Activated CD4-positive, alpha-beta memory T cell treated with anti-CD3 and anti-CD28 coated beads, Interleukin-2, amount 10 ng/mL, durations not matched to agents 7 days and 5 days (primary cell): Measurements from ENCODE around the gene JAM2. TPM values are rescaled to one million over a fixed set of nuclear protein-coding genes. Genes with fewer than 3 reads are reported as not detected.
"Not testable (repeated sequence)": the region's sequence is repeated elsewhere in the genome, so short reads cannot be mapped to it uniquely, and the experiment has no call there.

Experiments
- CTCF ChIA-PET: fragments of 350-600 bp; sonication (Branson Sonifier 250); formaldehyde crosslinking; loops from one replicate; lab custom pipeline; 2021; ENCODE audit warnings: antibody characterized with exemption, inconsistent platforms; lab: Charles Lee
- POLR2A ChIA-PET: fragments of 350-600 bp; sonication (Branson Sonifier 250); formaldehyde crosslinking; loops from one replicate; lab custom pipeline; 2021; ENCODE audit warnings: antibody characterized with exemption; lab: Charles Lee
- DNase-seq: peaks from one replicate; pipeline ENCODE4 v3.0.0-alpha.2; 2020
- H3K27ac Mint-ChIP-seq: one replicate; pipeline ENCODE4 v1.8.0; 2021; ENCODE audit warnings: mild to moderate bottlenecking, mixed read lengths
- H3K27me3 Mint-ChIP-seq: one replicate; pipeline ENCODE4 v1.8.0; 2021; ENCODE audit warnings: mixed read lengths
- H3K36me3 Mint-ChIP-seq: one replicate; pipeline ENCODE4 v1.8.0; 2021; ENCODE audit warnings: low read depth, mixed read lengths
- H3K4me1 Mint-ChIP-seq: one replicate; pipeline ENCODE4 v1.8.0; 2021; ENCODE audit warnings: mixed read lengths
- H3K4me3 Mint-ChIP-seq: one replicate; pipeline ENCODE4 v1.8.0; 2021; ENCODE audit warnings: mild to moderate bottlenecking, mixed read lengths
- H3K9me3 Mint-ChIP-seq: one replicate; pipeline ENCODE4 v1.8.0; 2021; ENCODE audit warnings: mixed read lengths
- total RNA-seq, 2 experiments: library from RNA; stranded (reverse); gene quantifications; one replicate each; pipeline ENCODE4 v1.2.3, GENCODE V29; 2021

JAM2 gene
- total RNA-seq, 2 experiments from 2014 or later = 0.30 to 0.33 TPM

DNA sequence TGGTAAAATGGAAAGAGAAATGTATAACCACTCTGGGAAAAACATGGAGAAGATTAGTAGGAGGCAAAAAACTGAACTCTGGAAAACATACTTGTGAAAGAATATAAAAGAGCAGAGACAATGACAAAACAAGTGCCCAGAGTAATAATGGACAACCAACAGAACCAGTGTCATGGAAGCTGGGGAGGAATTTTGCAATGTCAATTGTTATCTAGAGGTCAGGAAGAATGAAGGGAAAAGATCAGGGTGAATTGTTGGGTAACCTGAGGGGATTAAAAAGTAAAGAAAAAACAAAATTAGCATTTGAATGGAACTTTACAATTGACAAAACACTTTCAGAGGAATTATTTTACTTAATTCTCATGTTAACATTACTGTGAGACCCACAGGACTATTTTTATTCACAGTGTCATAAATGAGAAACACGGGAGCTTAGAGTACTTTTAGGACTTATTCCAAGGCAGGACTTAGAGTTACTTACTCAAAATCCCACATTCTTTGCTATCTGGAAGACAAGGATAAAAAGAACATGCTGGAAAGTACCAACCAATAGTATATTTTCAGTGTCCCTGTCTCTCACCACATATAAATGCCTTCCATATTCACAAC, 19.5 kb downstream of the JAM2 start:
- Mint-ChIP-seq H3K4me3 (no peak overlapping the region), H3K36me3 (no peaks in the 10 kb centered on the region), H3K9me3 (peaks cover 3% of the 10 kb centered on the region), H3K4me1 (no peaks in the 10 kb centered on the region), H3K27ac (no peak overlapping the region), H3K27me3 (peaks cover 5% of the 10 kb centered on the region)
- no peak for DNase-seq
- POLR2A ChIA-PET = no interaction called here
- CTCF ChIA-PET = no interaction called here

DNA sequence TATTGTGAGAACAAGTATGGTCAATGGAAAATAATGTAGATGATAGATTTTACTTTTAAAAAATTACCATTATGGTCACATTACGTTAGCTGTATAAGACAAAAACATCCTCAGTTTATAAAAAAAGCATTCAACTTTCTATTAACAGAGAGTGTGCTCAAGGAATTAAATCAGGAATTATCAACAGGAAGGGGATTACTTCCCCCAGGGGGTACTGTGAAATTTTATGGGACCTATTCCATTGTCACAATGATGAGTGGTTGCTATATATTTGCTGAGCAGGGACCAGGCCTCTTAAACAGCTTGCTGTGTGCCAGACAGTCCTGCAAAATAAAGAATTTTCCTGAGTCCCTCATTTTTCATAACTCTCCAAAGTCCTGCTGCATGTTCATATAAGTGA, 21.2 kb downstream of the JAM2 start:
- H3K36me3 Mint-ChIP-seq = no peaks in the 10 kb centered on the region
- ChIA-PET CTCF (no interaction called here), POLR2A (no interaction called here)
- H3K4me1 Mint-ChIP-seq = no peaks in the 10 kb centered on the region
- peaks cover 5% of the 10 kb centered on the region for H3K27me3 Mint-ChIP-seq
- no peaks in the 10 kb centered on the region for H3K9me3 Mint-ChIP-seq
- DNase-seq = no peak
- H3K4me3 Mint-ChIP-seq = no peak overlapping the region
- H3K27ac Mint-ChIP-seq = no peak overlapping the region

- no peak overlapping the region for H3K4me3 Mint-ChIP-seq
- H3K9me3 Mint-ChIP-seq = no peaks in the 10 kb centered on the region
- H3K4me1 Mint-ChIP-seq = no peaks in the 10 kb centered on the region
- DNase-seq = no peak
- no peak overlapping the region for H3K27ac Mint-ChIP-seq
- CTCF ChIA-PET = no interaction called here
- POLR2A ChIA-PET = no interaction called here
- H3K27me3 Mint-ChIP-seq = peaks cover 8% of the 10 kb centered on the region
- H3K36me3 Mint-ChIP-seq = no peaks in the 10 kb centered on the region
These were observed 25.5 kb downstream of the JAM2 start for GRCh38 chr21:25664491-25664931.

DNA sequence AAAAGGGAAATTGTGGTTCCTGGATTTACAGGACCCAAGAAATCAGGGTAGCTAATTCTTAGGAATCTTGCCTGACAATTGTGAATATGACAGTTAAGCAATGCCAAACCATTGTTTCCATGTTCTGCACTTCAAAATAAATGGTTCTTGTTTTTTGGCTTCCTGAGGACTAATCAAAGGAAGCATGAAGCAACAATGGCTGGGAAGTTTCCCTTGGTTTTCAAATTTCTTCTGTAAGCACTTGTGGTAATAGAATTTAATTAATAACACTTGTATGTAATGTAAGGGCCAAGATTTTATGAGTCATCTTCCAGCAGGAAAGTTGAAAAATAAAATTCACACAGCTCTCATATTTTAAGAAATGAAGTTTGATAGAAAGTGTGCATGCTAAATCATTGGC, 31.7 kb downstream of the JAM2 start:
- no peaks in the 10 kb centered on the region for H3K9me3 Mint-ChIP-seq
- H3K27ac Mint-ChIP-seq = no peak overlapping the region
- ChIA-PET CTCF (interaction anchor here (0.8 kb wide), 1 partner anchor 63 kb away, joined by 3 read pairs; no protein-coding TSS in a partner anchor), POLR2A (no interaction called here)
- no peak overlapping the region for H3K4me3 Mint-ChIP-seq
- no peaks in the 10 kb centered on the region for H3K4me1 Mint-ChIP-seq
- DNase-seq = no peak
- peaks cover 13% of the 10 kb centered on the region for H3K27me3 Mint-ChIP-seq
- no peaks in the 10 kb centered on the region for H3K36me3 Mint-ChIP-seq

DNA sequence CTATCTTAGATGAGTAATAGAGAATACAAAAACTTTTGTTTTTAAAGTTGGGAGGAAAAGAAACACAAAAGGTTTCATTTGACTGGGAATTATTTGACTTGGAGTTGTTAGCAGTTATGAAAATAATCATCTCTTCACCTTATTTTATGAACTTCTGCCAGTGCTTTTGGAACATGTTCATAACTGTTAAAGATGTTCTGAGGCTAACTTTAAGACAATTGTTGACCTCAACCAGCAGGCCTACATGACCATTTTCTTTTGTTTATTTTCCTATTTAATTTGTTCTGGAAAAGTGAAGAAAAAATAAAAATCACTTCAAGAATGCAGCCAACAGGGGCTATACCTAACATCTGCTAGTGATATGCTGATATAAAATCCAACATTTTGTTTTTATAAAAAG, 37.4 kb downstream of the JAM2 start:
- Mint-ChIP-seq H3K4me3 (no peak overlapping the region), H3K4me1 (no peaks in the 10 kb centered on the region), H3K27ac (no peak overlapping the region), H3K9me3 (no peaks in the 10 kb centered on the region), H3K27me3 (peaks cover 13% of the 10 kb centered on the region), H3K36me3 (no peaks in the 10 kb centered on the region)
- ChIA-PET POLR2A (no interaction called here), CTCF (interaction anchor here (1.3 kb wide), 1 partner anchor 68 kb away, joined by 5 read pairs; no protein-coding TSS in a partner anchor)
- no peak for DNase-seq

DNA sequence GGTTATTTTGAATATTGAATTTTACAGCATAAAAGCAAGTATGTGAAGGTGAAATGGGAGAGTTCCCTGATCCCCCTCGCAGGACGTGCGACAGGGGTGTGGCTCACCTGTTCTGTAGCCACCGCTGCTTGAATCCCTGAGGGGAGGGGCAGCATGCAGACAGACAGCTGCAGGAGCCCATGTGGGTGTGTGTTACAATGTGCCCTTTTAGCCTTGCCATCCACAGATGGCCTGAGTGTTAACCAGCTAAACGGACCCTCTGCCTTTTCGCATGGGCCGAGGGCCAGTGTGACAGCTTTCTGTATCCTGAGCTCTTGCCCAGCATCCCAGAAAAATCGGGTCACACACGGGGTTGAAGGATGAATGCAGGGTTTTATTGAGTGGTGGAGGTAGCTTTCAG, 43.3 kb downstream of the JAM2 start:
- Mint-ChIP-seq H3K36me3 (no peaks in the 10 kb centered on the region), H3K9me3 (no peaks in the 10 kb centered on the region), H3K27ac (no peak overlapping the region), H3K4me3 (no peak overlapping the region), H3K27me3 (peaks cover 12% of the 10 kb centered on the region), H3K4me1 (no peaks in the 10 kb centered on the region)
- no peak for DNase-seq
- ChIA-PET CTCF (no interaction called here), POLR2A (no interaction called here)

GRCh38 chr21:25687787-25688186, 48.7 kb downstream of the JAM2 start:
- no peak for DNase-seq
- CTCF ChIA-PET = no interaction called here
- no peaks in the 10 kb centered on the region for H3K4me1 Mint-ChIP-seq

DNA sequence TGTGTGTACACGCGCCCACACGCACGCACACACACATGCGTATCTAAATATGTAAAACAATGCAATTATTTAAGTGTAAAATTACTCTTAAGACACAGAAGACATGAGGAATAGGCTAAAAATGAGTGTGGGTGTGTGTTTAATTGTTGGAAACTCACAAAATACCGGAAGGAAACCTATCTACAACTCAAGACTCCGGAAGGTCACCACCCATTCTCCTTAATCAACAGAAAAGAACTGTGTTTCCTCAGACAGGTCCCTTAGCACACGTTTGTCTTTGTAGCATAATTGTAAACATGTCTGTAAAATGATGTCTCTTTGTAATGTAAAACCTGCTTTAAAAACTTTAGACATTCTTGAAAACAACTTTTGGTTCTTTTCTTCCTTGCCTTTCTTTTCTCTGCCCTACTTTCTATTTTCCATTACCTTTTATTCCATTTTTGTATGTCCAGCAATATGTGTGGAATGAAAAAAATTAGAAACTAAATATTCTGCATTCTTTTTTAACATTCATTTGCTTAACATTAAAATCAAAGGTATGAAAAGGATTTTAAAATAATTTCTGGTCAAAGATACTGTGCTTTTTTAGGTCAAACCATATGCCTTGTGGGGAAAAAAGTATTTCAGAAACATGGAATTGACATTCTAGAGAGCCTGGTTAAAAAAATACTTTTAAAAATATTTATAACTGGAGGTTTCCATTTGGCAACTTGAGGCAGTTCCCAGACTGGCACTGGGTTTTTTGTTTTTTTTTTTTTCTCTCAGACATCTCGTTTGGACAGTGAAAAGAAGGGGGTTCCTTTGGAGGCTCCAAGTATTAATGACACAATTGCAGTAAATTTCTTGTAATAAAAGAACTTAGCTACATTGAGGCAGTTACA, 49.5 kb downstream of the JAM2 start:
- H3K27me3 Mint-ChIP-seq = peaks cover 12% of the 10 kb centered on the region
- no peak overlapping the region for H3K27ac Mint-ChIP-seq
- no peaks in the 10 kb centered on the region for H3K36me3 Mint-ChIP-seq
- H3K9me3 Mint-ChIP-seq = no peaks in the 10 kb centered on the region
- POLR2A ChIA-PET = no interaction called here
- DNase-seq = no peak
- no peaks in the 10 kb centered on the region for H3K4me1 Mint-ChIP-seq
- CTCF ChIA-PET = no interaction called here
- H3K4me3 Mint-ChIP-seq = no peak overlapping the region

More at GRCh38 chr21:25687787-25688186, 48.7 kb downstream of the JAM2 start:
- peaks cover 12% of the 10 kb centered on the region for H3K27me3 Mint-ChIP-seq
- POLR2A ChIA-PET = no interaction called here
- no peak overlapping the region for H3K4me3 Mint-ChIP-seq
- no peaks in the 10 kb centered on the region for H3K9me3 Mint-ChIP-seq
- no peak overlapping the region for H3K27ac Mint-ChIP-seq
- no peaks in the 10 kb centered on the region for H3K36me3 Mint-ChIP-seq

GRCh38 chr21:25689226-25689625, 50.2 kb downstream of the JAM2 start:
- no peak for DNase-seq
- no peaks in the 10 kb centered on the region for H3K4me1 Mint-ChIP-seq
- H3K27me3 Mint-ChIP-seq = peaks cover 12% of the 10 kb centered on the region
- ChIA-PET POLR2A (no interaction called here), CTCF (no interaction called here)
- H3K36me3 Mint-ChIP-seq = no peaks in the 10 kb centered on the region
- no peak overlapping the region for H3K4me3 Mint-ChIP-seq
- no peak overlapping the region for H3K27ac Mint-ChIP-seq
- H3K9me3 Mint-ChIP-seq = no peaks in the 10 kb centered on the region

DNA sequence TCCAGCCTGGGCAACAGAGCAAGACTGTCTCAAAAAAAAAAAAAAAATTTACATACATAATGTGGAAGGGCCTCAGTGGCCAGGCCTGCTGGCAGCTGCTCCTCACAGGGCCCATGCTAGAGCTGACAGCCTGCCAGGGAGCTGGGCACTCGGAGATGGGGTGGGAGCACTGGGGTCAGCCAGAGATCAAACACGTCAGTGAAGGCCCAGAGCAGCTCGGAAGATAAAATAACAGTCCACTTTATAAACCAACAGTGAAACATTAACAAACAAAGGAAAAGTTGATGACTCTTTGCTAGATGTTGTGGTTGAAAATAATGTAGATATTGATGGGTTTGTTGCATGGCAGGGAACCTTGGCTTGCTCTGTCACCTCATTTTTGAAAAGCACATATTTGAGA, 52.9 kb downstream of the JAM2 start:
- Mint-ChIP-seq H3K27me3 (peaks cover 6% of the 10 kb centered on the region), H3K4me1 (no peaks in the 10 kb centered on the region), H3K4me3 (no peak overlapping the region), H3K36me3 (no peaks in the 10 kb centered on the region), H3K27ac (no peak overlapping the region), H3K9me3 (no peaks in the 10 kb centered on the region)
- CTCF ChIA-PET = no interaction called here
- POLR2A ChIA-PET = no interaction called here
- DNase-seq = no peak

DNA sequence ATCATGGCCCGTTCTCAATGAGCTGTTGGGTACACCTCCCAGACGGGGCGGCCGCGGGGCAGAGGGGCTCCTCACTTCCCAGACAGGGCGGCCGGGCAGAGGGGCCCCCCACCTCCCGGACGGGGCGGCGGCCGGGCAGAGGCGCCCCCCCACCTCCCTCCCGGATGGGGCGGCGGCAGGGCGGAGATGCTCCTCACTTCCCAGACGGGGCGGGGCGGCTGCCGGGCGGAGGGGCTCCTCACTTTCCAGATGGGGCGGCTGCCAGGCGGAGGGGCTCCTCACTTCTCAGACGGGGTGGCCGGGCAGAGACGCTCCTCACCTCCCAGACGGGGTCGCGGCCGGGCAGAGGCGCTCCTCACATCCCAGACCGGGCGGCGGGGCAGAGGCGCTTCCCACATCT, 56.4 kb downstream of the JAM2 start:
- DNase-seq, POLR2A ChIA-PET, CTCF ChIA-PET, H3K4me1 Mint-ChIP-seq, H3K9me3 Mint-ChIP-seq, H3K4me3 Mint-ChIP-seq, H3K27me3 Mint-ChIP-seq, H3K36me3 Mint-ChIP-seq, H3K27ac Mint-ChIP-seq: not testable (repeated sequence)

- ChIA-PET POLR2A (no interaction called here), CTCF (interaction anchor here (1.4 kb wide), 1 partner anchor 7 kb away, joined by 4 read pairs; no protein-coding TSS in a partner anchor)
- no peaks in the 10 kb centered on the region for H3K9me3 Mint-ChIP-seq
These were observed 61.7 kb downstream of the JAM2 start for GRCh38 chr21:25700741-25701140.

DNA sequence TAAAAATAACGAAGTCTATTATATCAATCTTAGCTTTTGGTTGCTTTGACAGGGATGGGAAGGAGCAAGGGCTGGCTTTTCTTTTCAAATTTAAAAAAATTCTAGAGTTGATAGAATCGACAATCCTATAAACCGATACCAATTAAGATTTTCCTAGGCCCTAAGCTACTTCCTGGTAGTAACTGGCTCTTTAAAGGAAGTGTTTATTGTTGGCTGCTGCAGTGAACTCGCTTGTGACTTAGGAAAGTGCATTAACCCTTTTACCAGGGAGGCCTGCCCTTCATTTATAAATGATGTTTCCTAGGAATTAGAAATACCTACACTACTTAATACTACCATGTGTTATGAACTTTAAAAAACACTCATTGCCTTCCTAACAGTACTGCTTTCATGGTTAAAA, 62.5 kb downstream of the JAM2 start:
- H3K27ac Mint-ChIP-seq = no peak overlapping the region
- H3K9me3 Mint-ChIP-seq = no peaks in the 10 kb centered on the region
- CTCF ChIA-PET = no interaction called here
- H3K4me1 Mint-ChIP-seq = no peaks in the 10 kb centered on the region
- H3K4me3 Mint-ChIP-seq = no peak overlapping the region
- H3K27me3 Mint-ChIP-seq = no peaks in the 10 kb centered on the region
- POLR2A ChIA-PET = no interaction called here
- H3K36me3 Mint-ChIP-seq = no peaks in the 10 kb centered on the region
- DNase-seq = no peak

More at GRCh38 chr21:25700741-25701140, 61.7 kb downstream of the JAM2 start:
- Mint-ChIP-seq H3K4me3 (no peak overlapping the region), H3K27ac (no peak overlapping the region), H3K36me3 (no peaks in the 10 kb centered on the region), H3K27me3 (no peaks in the 10 kb centered on the region), H3K4me1 (no peaks in the 10 kb centered on the region)
- no peak for DNase-seq
